HepG2 (cell line): ENCODE measurements around the gene RPL36. TPM values are rescaled to one million over a fixed set of nuclear protein-coding genes. Genes with fewer than 3 reads are reported as not detected.
A peak's percentile ranks its signal among the peaks of the same experiment; 100 is the strongest.

Source experiments
- ARNTL ChIP-seq: sonication (generic); formaldehyde crosslinking; IDR thresholded peaks from 2 replicates; pipeline ENCODE4 v1.4.0; 2020; ENCODE audit warnings: mild to moderate bottlenecking, missing genetic modification reagents
- CREB1 ChIP-seq, 2 experiments: fragments of 450-650 bp in 1 of 2; IDR thresholded peaks; 2 replicates each; pipeline ENCODE4 v1.6.1; 2016 to 2017; ENCODE audit warnings: control low read depth in 1 of 2, mild to moderate bottlenecking in 1 of 2, missing compliant biosample characterization in 1 of 2, missing genetic modification characterization in 1 of 2
- DR1 ChIP-seq: sonication (generic); formaldehyde crosslinking; IDR thresholded peaks from 2 replicates; pipeline ENCODE4 v1.8.0; 2021; ENCODE audit warnings: mild to moderate bottlenecking, missing genetic modification reagents, inconsistent platforms
- FOXA3 ChIP-seq: IDR thresholded peaks from 2 replicates; pipeline ENCODE4 v1.6.1; 2016; ENCODE audit warnings: missing genetic modification reagents, missing compliant biosample characterization
- FOXK1 ChIP-seq: sonication (generic); formaldehyde crosslinking; IDR thresholded peaks from 2 replicates; pipeline ENCODE4 v1.4.0; 2020; ENCODE audit warnings: low read depth, missing genetic modification reagents, borderline replicate concordance
- HNRNPLL ChIP-seq: fragments of 200-400 bp; formaldehyde crosslinking; IDR thresholded peaks from 2 replicates; pipeline ENCODE4 v1.6.1; 2017; ENCODE audit warnings: mild to moderate bottlenecking, low read depth, low read length; ENCODE audit not compliant: poor library complexity, severe bottlenecking
- PAXIP1 ChIP-seq: sonication (generic); formaldehyde crosslinking; conservative IDR thresholded peaks from 2 replicates; pipeline ENCODE4 v1.4.0; 2020; ENCODE audit warnings: mild to moderate bottlenecking, missing genetic modification reagents, moderate library complexity
- RFXAP ChIP-seq: sonication (generic); formaldehyde crosslinking; IDR thresholded peaks from 2 replicates; pipeline ENCODE4 v1.4.0; 2020; ENCODE audit warnings: missing genetic modification reagents, borderline replicate concordance
- YY1 ChIP-seq: IDR thresholded peaks from 2 replicates; pipeline ENCODE4 v1.6.1; 2011; ENCODE audit warnings: low read length, low read depth, moderate library complexity, mild to moderate bottlenecking; ENCODE audit not compliant: insufficient read depth, insufficient replicate concordance
- ZBTB26 ChIP-seq: IDR thresholded peaks from 2 replicates; pipeline ENCODE4 v1.6.1; 2016; ENCODE audit warnings: missing compliant biosample characterization, missing genetic modification reagents, borderline replicate concordance
- ZNF639 ChIP-seq: conservative IDR thresholded peaks from 2 replicates; pipeline ENCODE4 v1.6.1; 2018; ENCODE audit warnings: missing genetic modification reagents
- ZNF660 ChIP-seq: sonication (generic); formaldehyde crosslinking; IDR thresholded peaks from 2 replicates; pipeline ENCODE4 v1.5.1; 2020; ENCODE audit warnings: mild to moderate bottlenecking, low read depth, missing genetic modification reagents, borderline replicate concordance
- ZNF7 ChIP-seq: IDR thresholded peaks from 2 replicates; pipeline ENCODE4 v1.6.1; 2016; ENCODE audit warnings: missing biosample characterization, missing genetic modification reagents
- ZNF724P ChIP-seq: sonication (generic); formaldehyde crosslinking; IDR thresholded peaks from 2 replicates; pipeline ENCODE4 v1.8.0; 2022; ENCODE audit warnings: missing genetic modification reagents, borderline replicate concordance
- ZNF770 ChIP-seq: sonication (generic); formaldehyde crosslinking; IDR thresholded peaks from 2 replicates; pipeline ENCODE4 v1.5.0; 2020; ENCODE audit warnings: mild to moderate bottlenecking, missing genetic modification reagents
- polyA plus RNA-seq, 8 experiments: library from polyadenylated mRNA; depleted of rRNA in 3 of 8; stranded (reverse) in 7 of 8; unstranded in 1 of 8; fragments of >200 nt; fragmentation: Illumina TruSeq in 4 of 8; extraction: Trizol in 4 of 8; gene quantifications; 2 replicates each; pipeline versions ENCODE4 v1.2.1 to v1.2.3, GENCODE V29; 2011 to 2016; ENCODE audit warnings: low read depth in 4 of 8, missing spikeins in 1 of 8, mixed read lengths in 1 of 8; ENCODE audit not compliant: insufficient read depth in 1 of 8
- total RNA-seq, 5 experiments: library from RNA; depleted of rRNA; stranded (reverse); fragments of >200 nt; fragmentation: Illumina TruSeq; extraction: Trizol; gene quantifications; 2 replicates each; pipeline ENCODE4 v1.2.3, GENCODE V29; 2016; ENCODE audit warnings: low read depth in 1 of 5

The RPL36 gene
- total and polyA plus RNA-seq, 2 of the 13 experiments (the other 11 are each of a cell fraction or from before 2014, with no cell fraction given), result 706 to 740 TPM

- TF ChIP-seq ZNF770 (CRISPR knock-in tag), result no peak
- TF ChIP-seq FOXK1, result peak; percentile 86
- TF ChIP-seq FOXA3 (CRISPR knock-in tag), result peak; percentile 25; the same call in 1 of the 2 replicates
- TF ChIP-seq ZNF724P, result 0 out of 2 replicates have a peak, but pooled peaks have one; percentile 55
- peak; percentile 69 for TF ChIP-seq CREB1 (IDR thresholded peaks at IDR 0.05)
- peak; percentile 93 for TF ChIP-seq CREB1 (CRISPR knock-in tag; IDR thresholded peaks at IDR 0.05)
- 0 out of 2 replicates have a peak, but pooled peaks have one; percentile 33 for TF ChIP-seq RFXAP (CRISPR knock-in tag)
- TF ChIP-seq ZBTB26 (CRISPR knock-in tag), result peak; percentile 58; the same call in 1 of the 2 replicates
- TF ChIP-seq ZNF639 (CRISPR knock-in tag), result 0 out of 2 replicates have a peak, but pooled peaks have one; percentile 42
- TF ChIP-seq DR1 (CRISPR knock-in tag), result 0 out of 2 replicates have a peak, but pooled peaks have one; percentile 64
- TF ChIP-seq HNRNPLL, result peak; percentile 69
- no peak for TF ChIP-seq ZNF7 (CRISPR knock-in tag)
- no peak for TF ChIP-seq ZNF660 (CRISPR knock-in tag)
- TF ChIP-seq YY1, result peak; percentile 89
- TF ChIP-seq PAXIP1, result no peak; the same call in 1 of the 2 replicates
- TF ChIP-seq ARNTL (CRISPR knock-in tag), result peak; percentile 82
These were observed 9.4 kb upstream of the RPL36 start, which contains the start of the genes HSD11B1L and MICOS13 (continued) for GRCh38 chr19:5680437-5681368.
